ENCODE results near the gene RSPH3. TPM values are rescaled to one million over a fixed set of nuclear protein-coding genes. Genes with fewer than 3 reads are reported as not detected.

Gene RSPH3
- total and polyA plus RNA-seq, 4 donors, result 1.7 to 4.6 (median 3.3) TPM

GRCh38 chr6:159002432-159003155 lies 2.6 kb upstream of the RSPH3 start:
- Histone ChIP-seq H3K36me3 (ENCODE audit: control insufficient read depth in 4 of 4, insufficient read depth in 3 of 4, low read depth in 1 of 4, low read length in 3 of 4) (no peaks in the 10 kb centered on the region), H3K9me3 (ENCODE audit: control insufficient read depth in 4 of 4, low read length in 3 of 4) (no peaks in the 10 kb centered on the region), H3K4me1 (ENCODE audit: control insufficient read depth in 4 of 4, insufficient read depth in 4 of 4, low read length in 3 of 4) (peaks cover 0 to 15% (median 9%) of the 10 kb centered on the region in 4 donors), H3K27me3 (ENCODE audit: control insufficient read depth in 4 of 4, insufficient read depth in 4 of 4, low read length in 3 of 4) (no peaks in the 10 kb centered on the region), H3K4me3 (ENCODE audit: low read depth in 1 of 3, low read length in 3 of 3) (no peak overlapping the region), H3K27ac (ENCODE audit: low read depth in 1 of 2, low read length in 2 of 2) (no peak overlapping the region), H3K9ac (ENCODE audit: low read depth in 1 of 2, low read length in 2 of 2) (no peak overlapping the region)
- TF ChIP-seq ATF3 (IDR thresholded peaks at IDR 0.05), result no peak
- no peak for TF ChIP-seq REST (IDR thresholded peaks at IDR 0.05)
- no peak for TF ChIP-seq RAD21 (IDR thresholded peaks at IDR 0.05)
- no peak for TF ChIP-seq TAF1 (conservative IDR thresholded peaks at IDR 0.05)
- TF ChIP-seq FOXA1 (IDR thresholded peaks at IDR 0.05), result no peak
- TF ChIP-seq FOXA2 (IDR thresholded peaks at IDR 0.05), result no peak
- TF ChIP-seq YY1 (IDR thresholded peaks at IDR 0.05), result no peak
- TF ChIP-seq HNF4G (IDR thresholded peaks at IDR 0.05), result no peak
- no peak for TF ChIP-seq NR2F2 (IDR thresholded peaks at IDR 0.05)
- no peak for TF ChIP-seq EGR1 (IDR thresholded peaks at IDR 0.05; ENCODE audit: low read depth in 2 of 2)
- TF ChIP-seq GABPA (IDR thresholded peaks at IDR 0.05 in 1 of 2, conservative IDR thresholded peaks at IDR 0.05 in 1 of 2), result no peak
- TF ChIP-seq JUND (IDR thresholded peaks at IDR 0.05), result no peak
- no peak for TF ChIP-seq SP1 (IDR thresholded peaks at IDR 0.05)
- TF ChIP-seq, protein P1, sequence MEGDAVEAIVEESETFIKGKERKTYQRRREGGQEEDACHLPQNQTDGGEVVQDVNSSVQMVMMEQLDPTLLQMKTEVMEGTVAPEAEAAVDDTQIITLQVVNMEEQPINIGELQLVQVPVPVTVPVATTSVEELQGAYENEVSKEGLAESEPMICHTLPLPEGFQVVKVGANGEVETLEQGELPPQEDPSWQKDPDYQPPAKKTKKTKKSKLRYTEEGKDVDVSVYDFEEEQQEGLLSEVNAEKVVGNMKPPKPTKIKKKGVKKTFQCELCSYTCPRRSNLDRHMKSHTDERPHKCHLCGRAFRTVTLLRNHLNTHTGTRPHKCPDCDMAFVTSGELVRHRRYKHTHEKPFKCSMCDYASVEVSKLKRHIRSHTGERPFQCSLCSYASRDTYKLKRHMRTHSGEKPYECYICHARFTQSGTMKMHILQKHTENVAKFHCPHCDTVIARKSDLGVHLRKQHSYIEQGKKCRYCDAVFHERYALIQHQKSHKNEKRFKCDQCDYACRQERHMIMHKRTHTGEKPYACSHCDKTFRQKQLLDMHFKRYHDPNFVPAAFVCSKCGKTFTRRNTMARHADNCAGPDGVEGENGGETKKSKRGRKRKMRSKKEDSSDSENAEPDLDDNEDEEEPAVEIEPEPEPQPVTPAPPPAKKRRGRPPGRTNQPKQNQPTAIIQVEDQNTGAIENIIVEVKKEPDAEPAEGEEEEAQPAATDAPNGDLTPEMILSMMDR (IDR thresholded peaks at IDR 0.05; ENCODE audit: low read depth, low read length, missing input control), result no peak
- no peak for TF ChIP-seq ZBTB33 (IDR thresholded peaks at IDR 0.05)
- TF ChIP-seq HNF4A (conservative IDR thresholded peaks at IDR 0.05), result no peak
- no peak for TF ChIP-seq MAX (IDR thresholded peaks at IDR 0.05)
- DNase-seq (ENCODE audit: low spot score), result no peak
- WGBS, result 93% methylated on average over 12 of the region's 12 CpGs

All from liver (tissue), 9 donors.